ENCODE data around the gene TLN1. TPM values are rescaled to one million over a fixed set of nuclear protein-coding genes. Genes with fewer than 3 reads are reported as not detected.

Gene TLN1
- total and polyA plus RNA-seq, 2 of the 8 experiments (the other 6 are each of a cell fraction or from before 2014, with no cell fraction given) = 28.1 to 90.1 TPM

DNA sequence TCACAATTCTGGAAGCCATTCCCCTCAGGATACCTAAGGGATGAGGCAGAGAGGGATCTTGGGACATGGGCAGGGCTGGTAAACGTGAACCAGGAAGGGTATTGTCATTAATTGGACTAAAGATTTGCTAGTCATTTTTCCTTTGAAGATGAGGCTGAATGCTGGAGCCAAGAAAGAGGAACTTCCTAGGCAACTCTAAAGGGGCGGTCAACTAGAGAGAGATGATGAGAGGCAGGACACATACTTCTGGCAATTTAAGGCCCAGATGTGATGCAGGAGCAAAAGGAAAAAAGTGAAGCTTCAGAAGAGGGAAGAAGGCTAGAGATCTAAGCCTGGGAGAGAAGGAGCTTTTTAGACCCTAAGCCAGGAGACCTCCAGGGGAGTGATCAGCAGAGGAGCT is 11.5 kb upstream of the TLN1 start (continued):
- TF ChIP-seq, protein P1, sequence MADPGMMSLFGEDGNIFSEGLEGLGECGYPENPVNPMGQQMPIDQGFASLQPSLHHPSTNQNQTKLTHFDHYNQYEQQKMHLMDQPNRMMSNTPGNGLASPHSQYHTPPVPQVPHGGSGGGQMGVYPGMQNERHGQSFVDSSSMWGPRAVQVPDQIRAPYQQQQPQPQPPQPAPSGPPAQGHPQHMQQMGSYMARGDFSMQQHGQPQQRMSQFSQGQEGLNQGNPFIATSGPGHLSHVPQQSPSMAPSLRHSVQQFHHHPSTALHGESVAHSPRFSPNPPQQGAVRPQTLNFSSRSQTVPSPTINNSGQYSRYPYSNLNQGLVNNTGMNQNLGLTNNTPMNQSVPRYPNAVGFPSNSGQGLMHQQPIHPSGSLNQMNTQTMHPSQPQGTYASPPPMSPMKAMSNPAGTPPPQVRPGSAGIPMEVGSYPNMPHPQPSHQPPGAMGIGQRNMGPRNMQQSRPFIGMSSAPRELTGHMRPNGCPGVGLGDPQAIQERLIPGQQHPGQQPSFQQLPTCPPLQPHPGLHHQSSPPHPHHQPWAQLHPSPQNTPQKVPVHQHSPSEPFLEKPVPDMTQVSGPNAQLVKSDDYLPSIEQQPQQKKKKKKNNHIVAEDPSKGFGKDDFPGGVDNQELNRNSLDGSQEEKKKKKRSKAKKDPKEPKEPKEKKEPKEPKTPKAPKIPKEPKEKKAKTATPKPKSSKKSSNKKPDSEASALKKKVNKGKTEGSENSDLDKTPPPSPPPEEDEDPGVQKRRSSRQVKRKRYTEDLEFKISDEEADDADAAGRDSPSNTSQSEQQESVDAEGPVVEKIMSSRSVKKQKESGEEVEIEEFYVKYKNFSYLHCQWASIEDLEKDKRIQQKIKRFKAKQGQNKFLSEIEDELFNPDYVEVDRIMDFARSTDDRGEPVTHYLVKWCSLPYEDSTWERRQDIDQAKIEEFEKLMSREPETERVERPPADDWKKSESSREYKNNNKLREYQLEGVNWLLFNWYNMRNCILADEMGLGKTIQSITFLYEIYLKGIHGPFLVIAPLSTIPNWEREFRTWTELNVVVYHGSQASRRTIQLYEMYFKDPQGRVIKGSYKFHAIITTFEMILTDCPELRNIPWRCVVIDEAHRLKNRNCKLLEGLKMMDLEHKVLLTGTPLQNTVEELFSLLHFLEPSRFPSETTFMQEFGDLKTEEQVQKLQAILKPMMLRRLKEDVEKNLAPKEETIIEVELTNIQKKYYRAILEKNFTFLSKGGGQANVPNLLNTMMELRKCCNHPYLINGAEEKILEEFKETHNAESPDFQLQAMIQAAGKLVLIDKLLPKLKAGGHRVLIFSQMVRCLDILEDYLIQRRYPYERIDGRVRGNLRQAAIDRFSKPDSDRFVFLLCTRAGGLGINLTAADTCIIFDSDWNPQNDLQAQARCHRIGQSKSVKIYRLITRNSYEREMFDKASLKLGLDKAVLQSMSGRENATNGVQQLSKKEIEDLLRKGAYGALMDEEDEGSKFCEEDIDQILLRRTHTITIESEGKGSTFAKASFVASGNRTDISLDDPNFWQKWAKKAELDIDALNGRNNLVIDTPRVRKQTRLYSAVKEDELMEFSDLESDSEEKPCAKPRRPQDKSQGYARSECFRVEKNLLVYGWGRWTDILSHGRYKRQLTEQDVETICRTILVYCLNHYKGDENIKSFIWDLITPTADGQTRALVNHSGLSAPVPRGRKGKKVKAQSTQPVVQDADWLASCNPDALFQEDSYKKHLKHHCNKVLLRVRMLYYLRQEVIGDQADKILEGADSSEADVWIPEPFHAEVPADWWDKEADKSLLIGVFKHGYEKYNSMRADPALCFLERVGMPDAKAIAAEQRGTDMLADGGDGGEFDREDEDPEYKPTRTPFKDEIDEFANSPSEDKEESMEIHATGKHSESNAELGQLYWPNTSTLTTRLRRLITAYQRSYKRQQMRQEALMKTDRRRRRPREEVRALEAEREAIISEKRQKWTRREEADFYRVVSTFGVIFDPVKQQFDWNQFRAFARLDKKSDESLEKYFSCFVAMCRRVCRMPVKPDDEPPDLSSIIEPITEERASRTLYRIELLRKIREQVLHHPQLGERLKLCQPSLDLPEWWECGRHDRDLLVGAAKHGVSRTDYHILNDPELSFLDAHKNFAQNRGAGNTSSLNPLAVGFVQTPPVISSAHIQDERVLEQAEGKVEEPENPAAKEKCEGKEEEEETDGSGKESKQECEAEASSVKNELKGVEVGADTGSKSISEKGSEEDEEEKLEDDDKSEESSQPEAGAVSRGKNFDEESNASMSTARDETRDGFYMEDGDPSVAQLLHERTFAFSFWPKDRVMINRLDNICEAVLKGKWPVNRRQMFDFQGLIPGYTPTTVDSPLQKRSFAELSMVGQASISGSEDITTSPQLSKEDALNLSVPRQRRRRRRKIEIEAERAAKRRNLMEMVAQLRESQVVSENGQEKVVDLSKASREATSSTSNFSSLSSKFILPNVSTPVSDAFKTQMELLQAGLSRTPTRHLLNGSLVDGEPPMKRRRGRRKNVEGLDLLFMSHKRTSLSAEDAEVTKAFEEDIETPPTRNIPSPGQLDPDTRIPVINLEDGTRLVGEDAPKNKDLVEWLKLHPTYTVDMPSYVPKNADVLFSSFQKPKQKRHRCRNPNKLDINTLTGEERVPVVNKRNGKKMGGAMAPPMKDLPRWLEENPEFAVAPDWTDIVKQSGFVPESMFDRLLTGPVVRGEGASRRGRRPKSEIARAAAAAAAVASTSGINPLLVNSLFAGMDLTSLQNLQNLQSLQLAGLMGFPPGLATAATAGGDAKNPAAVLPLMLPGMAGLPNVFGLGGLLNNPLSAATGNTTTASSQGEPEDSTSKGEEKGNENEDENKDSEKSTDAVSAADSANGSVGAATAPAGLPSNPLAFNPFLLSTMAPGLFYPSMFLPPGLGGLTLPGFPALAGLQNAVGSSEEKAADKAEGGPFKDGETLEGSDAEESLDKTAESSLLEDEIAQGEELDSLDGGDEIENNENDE (IDR thresholded peaks at IDR 0.05; ENCODE audit: insufficient replicate concordance, low read length) = no peak
- TF ChIP-seq POLR2AphosphoS5 (IDR thresholded peaks at IDR 0.05; ENCODE audit: low read depth, low read length) = no peak
- no peak for TF ChIP-seq SP1 (IDR thresholded peaks at IDR 0.05; ENCODE audit: low read depth, low read length)
- TF ChIP-seq, protein P2, sequence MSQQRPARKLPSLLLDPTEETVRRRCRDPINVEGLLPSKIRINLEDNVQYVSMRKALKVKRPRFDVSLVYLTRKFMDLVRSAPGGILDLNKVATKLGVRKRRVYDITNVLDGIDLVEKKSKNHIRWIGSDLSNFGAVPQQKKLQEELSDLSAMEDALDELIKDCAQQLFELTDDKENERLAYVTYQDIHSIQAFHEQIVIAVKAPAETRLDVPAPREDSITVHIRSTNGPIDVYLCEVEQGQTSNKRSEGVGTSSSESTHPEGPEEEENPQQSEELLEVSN (IDR thresholded peaks at IDR 0.05) = no peak
- TF ChIP-seq NRF1 (IDR thresholded peaks at IDR 0.05; ENCODE audit: low read depth, low read length) = no peak
